ENCODE results near the gene TTC4.

The TTC4 gene

DNA sequence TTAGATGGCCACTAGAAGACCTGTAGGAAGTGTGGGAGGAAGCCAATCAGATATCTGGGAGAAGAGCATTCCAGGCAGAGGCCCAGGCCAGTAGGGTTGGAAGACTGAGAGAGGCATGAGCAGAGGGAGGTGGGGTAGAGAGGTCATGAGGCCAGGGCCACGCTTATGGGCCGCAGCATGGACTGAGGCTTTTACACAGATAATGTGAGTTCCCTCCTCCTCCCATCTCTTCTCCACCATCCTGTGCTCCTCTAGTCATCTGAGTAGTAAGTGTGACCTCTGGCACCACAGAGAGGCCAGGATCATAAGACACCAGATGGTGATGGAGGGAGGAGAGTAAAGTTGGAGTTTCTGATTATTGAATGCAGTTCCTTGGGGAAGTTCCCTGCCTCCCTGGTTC lies 68.4 kb downstream of the TTC4 start:
- DNase-seq (ENCODE audit: low read depth) = no peak

DNA sequence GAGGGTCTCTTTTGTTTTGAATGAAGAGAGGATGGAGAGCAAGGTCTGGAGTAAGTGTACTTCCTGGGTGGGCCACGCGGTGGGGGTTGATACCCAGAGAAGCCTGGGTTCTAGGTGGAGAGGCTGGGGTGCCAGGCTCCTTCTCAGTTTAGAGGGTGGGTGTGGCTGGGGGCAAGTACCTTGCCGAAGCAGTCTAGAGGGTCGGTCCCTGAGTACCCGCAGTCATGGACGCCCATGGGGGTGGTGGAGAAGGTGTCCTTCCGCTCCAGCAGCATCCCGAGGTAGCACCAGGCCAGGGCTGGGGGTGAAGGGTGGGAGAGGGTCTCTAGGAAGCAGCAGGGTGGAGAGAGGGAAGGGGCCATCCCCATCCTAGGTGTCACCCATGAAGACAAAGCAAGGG lies 71.1 kb downstream of the TTC4 start:
- DNase-seq (ENCODE audit: low read depth) = no peak

DNA sequence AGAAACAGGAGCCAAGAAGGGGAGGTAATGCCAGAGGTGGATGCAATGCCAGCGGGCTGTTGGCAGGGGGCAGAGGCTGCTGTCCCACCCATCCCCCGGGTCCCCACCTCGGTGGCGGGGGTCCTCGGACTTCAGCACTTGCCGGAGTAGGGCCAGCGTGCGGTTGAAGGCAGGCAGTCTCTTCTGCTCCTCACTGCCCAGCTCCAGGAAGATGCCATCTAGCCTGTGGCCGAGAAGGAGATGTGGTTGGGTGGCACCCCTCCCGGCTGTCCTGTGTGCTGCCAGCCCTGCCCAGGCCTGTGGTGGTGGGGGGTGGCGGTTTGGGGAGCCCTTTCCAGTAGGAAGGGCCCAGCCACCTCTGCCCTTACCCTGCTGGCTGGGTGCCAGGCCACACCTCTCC lies 71.9 kb downstream of the TTC4 start:
- no peak for DNase-seq (ENCODE audit: low read depth)

DNA sequence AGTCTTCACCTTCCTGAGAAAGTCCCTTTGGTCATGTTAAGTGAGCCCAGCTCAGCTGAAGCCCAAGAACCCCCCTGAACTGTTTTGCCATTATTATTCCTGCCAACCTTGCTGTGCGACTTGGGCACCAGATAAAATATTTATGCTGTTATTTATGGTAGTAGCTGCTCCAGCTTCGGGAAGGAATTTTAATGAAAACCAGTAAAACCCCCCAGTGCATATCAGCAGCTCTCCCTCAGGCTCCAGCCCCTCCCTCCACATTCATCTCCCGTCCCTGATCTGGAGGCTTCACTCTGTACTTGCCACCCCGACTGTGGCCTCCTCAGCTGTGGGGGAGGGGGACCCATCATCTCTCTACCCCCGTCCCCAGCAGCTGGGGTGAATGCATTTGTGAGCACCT lies 72.8 kb downstream of the TTC4 start:
- no peak for DNase-seq (ENCODE audit: low read depth)

DNA sequence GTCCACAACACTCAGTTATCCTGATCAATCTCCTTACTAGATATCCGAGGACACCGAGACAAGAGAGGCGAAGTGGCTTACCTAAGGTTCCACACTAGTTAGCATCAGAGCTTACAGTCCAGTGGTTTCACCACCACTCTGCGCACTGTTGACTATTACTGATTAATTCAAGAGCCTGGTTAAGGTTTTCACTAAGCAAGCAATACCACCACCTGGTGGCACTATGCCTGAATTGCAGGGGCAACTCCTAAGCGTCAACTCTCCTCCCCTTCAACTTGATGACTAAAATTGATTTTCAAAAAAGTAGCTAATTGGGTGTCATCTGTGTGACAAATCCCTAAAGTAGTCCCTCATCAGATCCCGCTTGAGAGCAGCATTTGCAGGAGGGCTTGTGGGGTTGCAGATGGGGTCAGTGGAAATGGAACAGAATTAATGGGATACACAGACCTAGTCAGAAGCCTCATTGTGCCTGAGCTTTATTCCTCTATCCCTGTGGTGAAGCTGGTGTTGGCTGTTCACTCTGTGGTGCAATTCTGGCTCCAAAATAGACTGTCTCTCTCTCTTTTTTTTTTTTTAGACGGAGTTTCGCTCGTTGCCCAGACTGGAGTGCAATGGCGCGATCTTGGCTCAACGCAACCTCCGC lies 76.3 kb downstream of the TTC4 start:
- peak; percentile 46 for DNase-seq (ENCODE audit: low read depth)

Measured in ELR (cell line).